Measurements from ENCODE around the gene PLXDC2.

Gene PLXDC2

DNA sequence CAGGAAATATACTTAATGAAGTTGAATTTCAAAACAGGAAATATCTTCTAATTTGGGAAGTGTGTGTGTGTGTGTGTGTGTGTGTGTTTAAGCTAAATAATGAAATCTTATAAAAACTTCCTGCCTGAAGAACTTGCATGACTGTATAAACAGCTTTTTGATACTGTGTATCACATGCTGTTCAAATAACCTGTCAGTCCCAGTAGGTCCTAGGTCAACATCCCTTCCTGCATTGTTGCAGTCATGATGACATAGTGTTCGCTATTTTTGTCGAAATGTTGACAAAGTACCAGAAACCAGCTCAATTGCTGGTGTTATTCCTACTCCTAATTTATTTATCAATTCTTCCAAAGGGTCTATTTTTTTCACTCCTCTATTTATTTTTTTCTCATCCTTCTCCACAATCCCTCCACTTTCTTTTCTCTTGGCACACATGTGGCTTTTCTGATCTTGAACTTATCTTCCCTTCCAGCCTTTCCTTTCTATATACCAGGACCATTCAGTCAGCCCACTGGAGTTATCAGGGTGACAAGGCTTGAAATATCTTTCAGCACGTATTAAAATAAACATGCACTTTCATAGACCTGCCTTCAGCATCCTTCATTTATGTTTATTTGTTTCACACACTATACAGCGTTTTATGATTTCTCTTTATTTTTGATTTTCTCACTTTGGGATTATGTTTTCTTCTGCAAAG is 115.8 kb downstream of the PLXDC2 start:
- peak overlapping the region; percentile 66 for H3K27ac ChIP-seq
- no peak for DNase-seq (ENCODE audit: low read depth, low spot score)

DNA sequence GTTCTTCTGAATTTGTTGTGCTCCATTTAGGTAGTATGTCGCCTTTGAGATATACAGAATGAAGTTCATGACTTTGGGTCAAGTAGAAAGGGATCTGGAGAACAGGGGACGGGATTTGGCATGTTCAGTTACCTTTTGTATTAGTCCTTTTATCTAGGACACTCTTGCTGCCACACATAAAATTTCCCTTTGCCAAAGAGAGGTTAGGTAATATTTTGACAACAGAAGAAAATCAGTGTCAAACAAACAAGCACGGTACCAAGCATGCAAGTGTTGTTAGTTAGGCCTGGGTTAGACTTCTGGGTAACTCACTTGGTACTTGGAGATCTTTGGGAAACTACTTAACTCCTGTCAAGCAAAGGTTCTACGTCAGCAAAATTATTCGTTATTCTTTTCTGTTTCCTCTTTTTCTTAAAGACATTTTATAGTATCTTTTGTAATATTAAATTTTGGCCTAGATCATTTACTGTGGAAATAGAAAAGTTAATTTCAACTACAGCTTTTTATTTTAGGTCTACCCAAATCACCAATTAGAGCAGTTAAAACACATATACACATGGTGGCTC is 116.7 kb downstream of the PLXDC2 start:
- no peak for DNase-seq (ENCODE audit: low read depth, low spot score)

GRCh38 chr10:19933772-19934171 is 117.5 kb downstream of the PLXDC2 start:
- no peak for DNase-seq (ENCODE audit: low read depth, low spot score)
- no peak overlapping the region for H3K27ac ChIP-seq

More for the DNA sequence above, 116.7 kb downstream of the PLXDC2 start:
- no peak overlapping the region for H3K27ac ChIP-seq

DNA sequence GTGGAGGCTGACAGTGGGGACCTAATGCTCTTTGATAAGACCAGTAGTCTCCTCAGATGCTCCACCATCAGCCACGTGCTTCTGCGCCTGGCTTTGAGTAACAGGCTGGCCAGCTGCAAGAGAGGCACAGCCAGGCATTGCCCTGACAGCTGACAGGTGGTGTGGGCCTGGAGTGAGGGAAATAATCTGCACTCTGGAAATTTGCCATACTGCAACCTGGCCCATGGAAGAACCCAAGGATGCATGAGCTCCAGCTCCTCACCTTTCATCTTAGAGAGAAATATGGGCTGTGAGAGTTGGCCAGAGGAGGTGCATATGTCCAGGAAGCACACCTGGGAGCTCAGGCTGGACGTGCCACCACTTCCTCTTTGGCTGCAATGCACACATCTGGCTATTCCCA is 118.9 kb downstream of the PLXDC2 start:
- no peak for DNase-seq (ENCODE audit: low read depth, low spot score)
- H3K27ac ChIP-seq, result no peak overlapping the region

DNA sequence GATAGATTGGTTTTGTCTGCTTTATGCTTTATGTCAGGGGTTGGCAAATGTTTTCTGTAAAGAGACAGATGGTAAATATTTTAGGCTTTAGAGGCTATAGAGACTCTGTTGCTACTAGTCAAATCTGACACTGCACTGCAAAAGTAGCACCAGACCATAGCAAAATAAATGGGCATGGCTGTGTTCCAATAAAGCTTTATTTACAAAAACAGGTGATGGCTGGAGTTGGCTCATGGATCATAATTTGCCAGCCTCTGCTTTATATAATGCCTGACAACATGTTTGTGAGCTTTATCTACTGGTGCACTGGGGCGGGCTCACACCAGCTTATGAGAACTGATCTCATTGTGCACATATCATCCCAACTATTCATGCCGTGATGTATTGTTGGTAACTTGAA is 120.1 kb downstream of the PLXDC2 start:
- DNase-seq (ENCODE audit: low read depth, low spot score), result no peak
- no peak overlapping the region for H3K27ac ChIP-seq

DNA sequence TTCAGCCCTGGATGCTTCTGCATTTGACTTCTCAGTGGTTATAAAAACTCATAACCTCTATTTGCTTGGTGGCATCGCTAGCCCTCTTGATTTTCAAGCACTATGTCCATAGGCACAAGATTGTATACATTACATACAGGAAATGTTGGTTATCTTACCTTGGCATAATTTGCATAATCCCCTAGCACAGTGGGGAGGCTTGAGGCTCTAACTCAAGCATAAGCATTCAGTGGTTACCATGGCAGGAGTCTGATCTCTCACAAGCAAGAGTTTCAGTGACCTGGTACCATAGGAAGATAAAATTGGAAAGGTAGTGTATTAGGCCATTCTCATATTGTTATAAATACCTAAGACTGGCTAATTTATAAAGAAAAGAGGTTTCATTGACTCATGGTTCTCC is 121.8 kb downstream of the PLXDC2 start:
- H3K27ac ChIP-seq, result no peak overlapping the region
- no peak for DNase-seq (ENCODE audit: low read depth, low spot score)

- no peak for DNase-seq (ENCODE audit: low read depth, low spot score)
Measured at GRCh38 chr10:19941206-19941880, 125.1 kb downstream of the PLXDC2 start.

GRCh38 chr10:19944911-19945663 is 128.9 kb downstream of the PLXDC2 start:
- DNase-seq (ENCODE audit: low read depth, low spot score), result no peak
- no peak overlapping the region for H3K27ac ChIP-seq

More at GRCh38 chr10:19941206-19941880, 125.1 kb downstream of the PLXDC2 start:
- no peak overlapping the region for H3K27ac ChIP-seq

DNA sequence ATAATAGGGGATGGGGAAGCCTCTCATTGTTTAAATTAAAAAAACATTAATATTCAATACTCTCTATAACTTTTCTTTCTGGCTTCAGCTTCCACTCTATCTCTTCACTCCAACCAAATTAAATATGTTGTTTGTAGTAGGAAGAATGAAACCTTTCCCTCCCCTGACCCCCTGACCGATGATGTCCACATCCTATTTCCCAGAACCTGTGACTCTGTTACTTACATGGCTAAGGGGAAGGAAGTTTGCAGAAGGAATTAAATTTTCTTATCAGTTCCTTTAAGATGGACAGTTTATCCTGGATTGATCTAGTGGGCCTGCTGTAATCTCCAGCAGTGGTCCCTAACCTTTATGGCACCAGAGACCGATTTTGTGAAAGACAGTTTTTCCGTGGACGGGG is 130.0 kb downstream of the PLXDC2 start:
- H3K27ac ChIP-seq, result no peak overlapping the region
- no peak for DNase-seq (ENCODE audit: low read depth, low spot score)

DNA sequence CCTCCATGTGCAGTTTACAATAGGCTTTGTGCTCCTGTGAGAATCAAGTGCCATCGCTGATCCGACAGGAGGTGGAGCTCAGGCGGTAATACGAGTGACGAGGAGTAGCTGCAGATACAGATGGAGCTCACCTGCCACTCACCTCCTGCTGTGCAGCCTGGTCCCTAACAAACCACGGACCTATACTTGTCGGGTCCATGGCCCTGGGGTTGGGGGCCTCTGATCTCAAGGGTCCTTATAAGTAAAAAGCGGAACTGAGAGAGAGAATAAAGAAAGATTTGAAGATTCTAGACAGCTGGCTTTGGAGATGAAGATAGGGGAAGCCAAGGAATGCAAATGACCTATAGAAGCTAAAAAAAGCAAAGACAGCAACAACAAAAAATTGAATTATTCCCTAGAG is 130.6 kb downstream of the PLXDC2 start:
- H3K27ac ChIP-seq, result no peak overlapping the region

DNA sequence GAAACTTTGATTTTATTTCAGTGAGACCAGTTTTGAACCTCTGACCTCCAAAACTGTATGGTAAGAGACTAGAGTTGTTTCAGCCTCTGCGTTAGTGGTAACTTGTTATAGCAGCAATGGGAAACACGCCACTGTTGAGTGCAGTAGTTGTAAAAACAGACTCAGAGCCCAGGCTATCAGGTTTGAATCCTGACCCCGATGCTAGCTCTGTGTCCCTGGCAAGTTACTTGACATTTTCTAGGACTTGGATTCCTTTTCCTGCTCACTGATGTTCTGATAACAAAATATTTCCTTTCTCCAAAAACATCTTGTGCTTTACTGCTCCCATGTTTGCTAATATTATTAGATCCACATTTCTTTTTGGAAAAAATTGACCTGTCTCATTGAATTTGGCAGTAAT is 131.0 kb downstream of the PLXDC2 start:
- H3K27ac ChIP-seq, result no peak overlapping the region
- DNase-seq (ENCODE audit: low read depth, low spot score), result no peak

More for the DNA sequence above, 130.6 kb downstream of the PLXDC2 start:
- DNase-seq (ENCODE audit: low read depth, low spot score), result no peak

DNA sequence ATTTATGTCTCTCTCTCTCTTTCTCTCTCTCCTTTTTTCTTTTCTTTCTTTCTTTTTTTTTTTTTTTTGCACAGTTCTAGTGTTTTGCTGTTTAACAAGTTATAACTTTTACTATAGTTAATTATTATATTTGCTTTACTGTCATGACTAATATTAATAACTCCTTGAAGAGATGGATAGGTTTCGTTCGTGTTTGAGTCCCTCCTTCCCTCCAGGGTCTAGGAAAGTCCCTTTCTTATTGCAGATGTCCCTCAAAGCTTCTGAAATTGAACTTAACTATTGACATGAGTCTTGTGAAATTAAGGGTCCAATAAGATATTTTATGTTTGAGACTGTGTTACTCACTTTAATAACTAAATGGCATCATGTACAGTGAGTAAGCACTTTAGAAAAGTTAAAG is 131.4 kb downstream of the PLXDC2 start:
- no peak overlapping the region for H3K27ac ChIP-seq
- DNase-seq (ENCODE audit: low read depth, low spot score), result no peak

GRCh38 chr10:19952224-19953010 is 136.2 kb downstream of the PLXDC2 start:
- DNase-seq (ENCODE audit: low read depth, low spot score), result no peak
- peak overlapping the region; percentile 40 for H3K27ac ChIP-seq

DNA sequence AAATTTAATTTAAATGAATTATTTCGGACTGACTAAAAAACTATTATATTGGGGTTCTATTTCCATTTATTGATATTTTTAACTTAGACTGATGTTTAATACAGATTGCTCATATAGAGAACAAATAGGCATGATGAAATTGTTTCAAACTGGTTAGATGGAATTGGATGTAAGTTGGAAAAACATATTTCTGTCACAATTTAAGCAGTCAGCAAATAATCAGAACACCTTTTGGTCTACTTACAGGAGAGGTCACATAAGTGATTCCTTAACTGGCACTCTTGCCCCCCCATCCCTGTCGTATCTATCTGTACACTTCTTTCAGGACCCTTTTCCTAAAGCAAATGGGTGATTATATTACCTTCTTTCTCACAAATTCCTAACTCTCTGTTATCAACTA is 138.4 kb downstream of the PLXDC2 start:
- no peak for DNase-seq (ENCODE audit: low read depth, low spot score)
- no peak overlapping the region for H3K27ac ChIP-seq

- DNase-seq (ENCODE audit: low read depth, low spot score), result no peak
- no peak overlapping the region for H3K27ac ChIP-seq
Measured at GRCh38 chr10:19956516-19957032, 140.3 kb downstream of the PLXDC2 start.

- H3K27ac ChIP-seq, result no peak overlapping the region
- no peak for DNase-seq (ENCODE audit: low read depth, low spot score)
Measured at GRCh38 chr10:19958787-19959186, 142.6 kb downstream of the PLXDC2 start.

GRCh38 chr10:19961076-19962053 is 145.1 kb downstream of the PLXDC2 start:
- H3K27ac ChIP-seq, result no peak overlapping the region
- no peak for DNase-seq (ENCODE audit: low read depth, low spot score)

GRCh38 chr10:19964625-19965024 is 148.4 kb downstream of the PLXDC2 start:
- no peak overlapping the region for H3K27ac ChIP-seq
- no peak for DNase-seq (ENCODE audit: low read depth, low spot score)

- DNase-seq (ENCODE audit: low read depth, low spot score), result no peak
- no peak overlapping the region for H3K27ac ChIP-seq
Measured at GRCh38 chr10:19966751-19967150, 150.5 kb downstream of the PLXDC2 start.

Measured in epithelial cell of prostate (primary cell).